Measurements from ENCODE around the gene RAB40A.
"Not testable (repeated sequence)": the region's sequence is repeated elsewhere in the genome, so short reads cannot be mapped to it uniquely, and the experiment has no call there.

Gene RAB40A

DNA sequence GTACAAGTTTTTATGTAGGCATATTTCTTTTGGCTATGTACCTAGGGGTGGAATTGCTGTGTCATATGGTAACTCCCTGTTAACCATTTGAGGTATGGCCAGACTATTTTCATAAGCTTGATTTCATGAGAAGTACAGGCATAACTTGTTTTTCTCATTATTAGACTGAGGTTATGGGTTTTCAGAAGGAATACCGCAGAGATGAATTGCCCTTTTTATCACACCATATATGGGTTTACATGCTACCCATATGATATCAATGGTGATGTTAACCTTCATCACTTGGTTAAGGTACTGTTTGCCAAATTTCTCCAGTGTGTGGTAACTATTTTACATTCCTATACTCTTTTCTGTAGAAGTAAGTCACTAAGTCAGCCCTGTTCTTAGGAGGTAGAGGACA, 23.5 kb downstream of the RAB40A start:
- H3K27ac ChIP-seq (ENCODE audit: extremely low read depth, low read depth, low read length): no peak overlapping the region
- H3K36me3 ChIP-seq (ENCODE audit: control insufficient read depth in 2 of 2, insufficient read depth in 1 of 2, low read length in 2 of 2): no peaks in the 10 kb centered on the region
- H3K9me3 ChIP-seq (ENCODE audit: control insufficient read depth, insufficient read depth, low read depth, low read length): no peaks in the 10 kb centered on the region
- TF ChIP-seq ZNF473 (tag by site-specific recombination; IDR thresholded peaks at IDR 0.05): no peak
- no peak for TF ChIP-seq ZNF175 (tag by site-specific recombination; IDR thresholded peaks at IDR 0.05)
- no peak for TF ChIP-seq ZNF155 (tag by site-specific recombination; IDR thresholded peaks at IDR 0.05)
- TF ChIP-seq MZF1 (tag by site-specific recombination; IDR thresholded peaks at IDR 0.05; ENCODE audit: borderline replicate concordance): no peak
- TF ChIP-seq ZBTB1 (tag by site-specific recombination; IDR thresholded peaks at IDR 0.05): no peak
- TF ChIP-seq, protein P1, sequence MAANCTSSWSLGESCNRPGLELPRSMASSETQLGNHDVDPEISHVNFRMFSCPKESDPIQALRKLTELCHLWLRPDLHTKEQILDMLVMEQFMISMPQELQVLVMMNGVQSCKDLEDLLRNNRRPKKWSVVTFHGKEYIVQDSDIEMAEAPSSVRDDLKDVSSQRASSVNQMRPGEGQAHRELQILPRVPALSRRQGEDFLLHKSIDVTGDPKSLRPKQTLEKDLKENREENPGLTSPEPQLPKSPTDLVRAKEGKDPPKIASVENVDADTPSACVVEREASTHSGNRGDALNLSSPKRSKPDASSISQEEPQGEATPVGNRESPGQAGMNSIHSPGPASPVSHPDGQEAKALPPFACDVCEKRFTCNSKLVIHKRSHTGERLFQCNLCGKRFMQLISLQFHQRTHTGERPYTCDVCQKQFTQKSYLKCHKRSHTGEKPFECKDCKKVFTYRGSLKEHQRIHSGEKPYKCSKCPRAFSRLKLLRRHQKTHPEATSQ (tag by site-specific recombination; IDR thresholded peaks at IDR 0.05): no peak
- H3K4me3 ChIP-seq (ENCODE audit: low read depth, low read length): no peak overlapping the region
- POLR2A ChIA-PET: no interaction called here
- CTCF ChIA-PET: no interaction called here
- no peaks in the 10 kb centered on the region for H3K4me1 ChIP-seq (ENCODE audit: control insufficient read depth, insufficient read depth, low read length)

DNA sequence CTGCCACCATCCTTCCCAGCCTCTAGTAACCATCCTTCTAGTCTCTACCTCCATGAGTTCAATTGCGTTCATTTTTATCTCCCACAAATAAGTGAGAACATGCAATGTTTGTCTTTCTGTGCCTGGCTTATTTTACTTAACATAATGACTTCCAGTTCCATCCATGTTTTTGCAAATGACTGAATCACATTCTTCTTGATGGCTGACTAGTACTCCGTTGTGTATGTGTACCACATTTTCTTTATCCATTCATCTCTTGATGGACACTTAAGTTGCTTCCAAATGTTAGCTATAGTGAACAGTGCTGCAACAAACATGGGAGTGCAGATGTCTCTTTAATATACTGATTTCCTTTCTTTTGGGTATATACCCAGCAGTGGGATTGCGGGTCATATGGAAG, 25.7 kb downstream of the RAB40A start:
- H3K27ac ChIP-seq (ENCODE audit: extremely low read depth, low read depth, low read length); H3K4me1 ChIP-seq (ENCODE audit: control insufficient read depth, insufficient read depth, low read length); H3K9me3 ChIP-seq (ENCODE audit: control insufficient read depth, insufficient read depth, low read depth, low read length); H3K4me3 ChIP-seq (ENCODE audit: low read depth, low read length); POLR2A ChIA-PET; H3K36me3 ChIP-seq (ENCODE audit: control insufficient read depth in 2 of 2, insufficient read depth in 1 of 2, low read length in 2 of 2): not testable (repeated sequence)
- CTCF ChIA-PET: interaction anchor here (0.7 kb wide), 1 partner anchor 217 kb away, joined by 5 read pairs; the partner anchor contains the start of gene TMEM31
- peak; percentile 61; the same call in 1 of the 2 replicates for TF ChIP-seq ZNF146 (tag by site-specific recombination; IDR thresholded peaks at IDR 0.05)

DNA sequence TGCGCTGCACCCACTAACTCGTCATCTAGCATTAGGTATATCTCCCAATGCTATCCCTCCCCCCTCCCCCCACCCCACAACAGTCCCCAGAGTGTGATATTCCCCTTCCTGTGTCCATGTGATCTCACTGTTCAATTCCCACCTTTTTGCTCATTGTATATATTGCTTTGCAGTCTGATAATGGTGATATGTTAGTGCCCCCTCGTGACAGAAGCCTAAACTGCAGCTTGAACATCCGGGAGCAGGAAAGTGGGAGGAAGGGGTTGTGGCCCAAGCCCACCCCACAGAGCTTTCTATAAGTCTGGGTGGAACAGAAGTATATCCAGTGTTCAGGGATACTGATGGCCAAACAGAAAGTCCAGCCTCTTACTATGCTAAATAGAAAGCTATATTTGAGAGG, 29.6 kb downstream of the RAB40A start:
- POLR2A ChIA-PET: interaction anchor here (0.7 to 1.3 kb wide), 2 partner anchors 80 to 134 kb away, joined by 3 to 4 read pairs; partner anchors contain the start of gene TCEAL9

DNA sequence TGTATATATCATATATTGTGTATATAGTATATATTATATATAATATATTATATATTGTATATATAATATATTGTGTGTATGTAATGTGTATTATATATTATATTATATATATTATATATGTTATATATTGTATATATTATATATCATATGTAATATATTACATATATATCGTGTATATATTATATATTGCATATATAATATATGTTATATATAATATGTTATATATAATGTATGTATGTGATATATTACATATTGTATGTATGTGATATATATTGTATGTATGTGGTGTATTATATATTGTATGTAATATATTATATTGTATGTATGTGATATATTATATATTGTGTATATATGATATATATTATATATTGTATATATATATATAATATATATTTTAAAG, 30.5 kb downstream of the RAB40A start:
- TF ChIP-seq ZNF555 (tag by site-specific recombination; conservative IDR thresholded peaks at IDR 0.05): no peak
- no peak for TF ChIP-seq SCRT1 (tag by site-specific recombination; IDR thresholded peaks at IDR 0.05; ENCODE audit: borderline replicate concordance)
- TF ChIP-seq ZNF701 (tag by site-specific recombination; IDR thresholded peaks at IDR 0.05): no peak
- TF ChIP-seq, protein P2, sequence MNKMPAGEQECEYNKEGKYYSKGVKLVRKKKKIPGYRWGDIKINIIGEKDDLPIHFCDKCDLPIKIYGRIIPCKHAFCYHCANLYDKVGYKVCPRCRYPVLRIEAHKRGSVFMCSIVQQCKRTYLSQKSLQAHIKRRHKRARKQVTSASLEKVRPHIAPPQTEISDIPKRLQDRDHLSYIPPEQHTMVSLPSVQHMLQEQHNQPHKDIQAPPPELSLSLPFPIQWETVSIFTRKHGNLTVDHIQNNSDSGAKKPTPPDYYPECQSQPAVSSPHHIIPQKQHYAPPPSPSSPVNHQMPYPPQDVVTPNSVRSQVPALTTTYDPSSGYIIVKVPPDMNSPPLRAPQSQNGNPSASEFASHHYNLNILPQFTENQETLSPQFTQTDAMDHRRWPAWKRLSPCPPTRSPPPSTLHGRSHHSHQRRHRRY (tag by site-specific recombination; IDR thresholded peaks at IDR 0.05): no peak
- TF ChIP-seq ZNF302 (tag by site-specific recombination; IDR thresholded peaks at IDR 0.05; ENCODE audit: low read depth): no peak
- TF ChIP-seq, protein P3, sequence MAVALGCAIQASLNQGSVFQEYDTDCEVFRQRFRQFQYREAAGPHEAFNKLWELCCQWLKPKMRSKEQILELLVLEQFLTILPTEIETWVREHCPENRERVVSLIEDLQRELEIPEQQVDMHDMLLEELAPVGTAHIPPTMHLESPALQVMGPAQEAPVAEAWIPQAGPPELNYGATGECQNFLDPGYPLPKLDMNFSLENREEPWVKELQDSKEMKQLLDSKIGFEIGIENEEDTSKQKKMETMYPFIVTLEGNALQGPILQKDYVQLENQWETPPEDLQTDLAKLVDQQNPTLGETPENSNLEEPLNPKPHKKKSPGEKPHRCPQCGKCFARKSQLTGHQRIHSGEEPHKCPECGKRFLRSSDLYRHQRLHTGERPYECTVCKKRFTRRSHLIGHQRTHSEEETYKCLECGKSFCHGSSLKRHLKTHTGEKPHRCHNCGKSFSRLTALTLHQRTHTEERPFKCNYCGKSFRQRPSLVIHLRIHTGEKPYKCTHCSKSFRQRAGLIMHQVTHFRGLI (tag by site-specific recombination; IDR thresholded peaks at IDR 0.05): no peak
- TF ChIP-seq ZNF623 (tag by site-specific recombination; IDR thresholded peaks at IDR 0.05): no peak
- CTCF ChIA-PET: interaction anchor here (0.6 to 2.4 kb wide), 13 partner anchors 9 to 475 kb away, joined by 3 to 10 read pairs (median 3); no protein-coding TSS in a partner anchor

More for the DNA sequence above, 29.6 kb downstream of the RAB40A start:
- not testable (repeated sequence) for H3K36me3 ChIP-seq (ENCODE audit: control insufficient read depth in 2 of 2, insufficient read depth in 1 of 2, low read length in 2 of 2); H3K9me3 ChIP-seq (ENCODE audit: control insufficient read depth, insufficient read depth, low read depth, low read length); H3K27ac ChIP-seq (ENCODE audit: extremely low read depth, low read depth, low read length); H3K4me3 ChIP-seq (ENCODE audit: low read depth, low read length); H3K4me1 ChIP-seq (ENCODE audit: control insufficient read depth, insufficient read depth, low read length)
- CTCF ChIA-PET: interaction anchor here (0.5 to 2.4 kb wide), 35 partner anchors 10 to 1483 kb away, joined by 3 to 17 read pairs (median 3); no protein-coding TSS in a partner anchor
- TF ChIP-seq, protein P4, sequence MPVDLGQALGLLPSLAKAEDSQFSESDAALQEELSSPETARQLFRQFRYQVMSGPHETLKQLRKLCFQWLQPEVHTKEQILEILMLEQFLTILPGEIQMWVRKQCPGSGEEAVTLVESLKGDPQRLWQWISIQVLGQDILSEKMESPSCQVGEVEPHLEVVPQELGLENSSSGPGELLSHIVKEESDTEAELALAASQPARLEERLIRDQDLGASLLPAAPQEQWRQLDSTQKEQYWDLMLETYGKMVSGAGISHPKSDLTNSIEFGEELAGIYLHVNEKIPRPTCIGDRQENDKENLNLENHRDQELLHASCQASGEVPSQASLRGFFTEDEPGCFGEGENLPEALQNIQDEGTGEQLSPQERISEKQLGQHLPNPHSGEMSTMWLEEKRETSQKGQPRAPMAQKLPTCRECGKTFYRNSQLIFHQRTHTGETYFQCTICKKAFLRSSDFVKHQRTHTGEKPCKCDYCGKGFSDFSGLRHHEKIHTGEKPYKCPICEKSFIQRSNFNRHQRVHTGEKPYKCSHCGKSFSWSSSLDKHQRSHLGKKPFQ (tag by site-specific recombination; IDR thresholded peaks at IDR 0.05): 0 out of 2 replicates have a peak, but pooled peaks have one; percentile 17
- TF ChIP-seq ZNF654 (tag by site-specific recombination; IDR thresholded peaks at IDR 0.05; ENCODE audit: low read depth): peak; percentile 61

More for the DNA sequence above, 30.5 kb downstream of the RAB40A start:
- POLR2A ChIA-PET: interaction anchor here (1.3 kb wide), 1 partner anchor 133 kb away, joined by 3 read pairs; the partner anchor contains the start of gene TCEAL9
- H3K36me3 ChIP-seq (ENCODE audit: control insufficient read depth in 2 of 2, insufficient read depth in 1 of 2, low read length in 2 of 2): no peaks in the 10 kb centered on the region
- H3K4me1 ChIP-seq (ENCODE audit: control insufficient read depth, insufficient read depth, low read length): no peaks in the 10 kb centered on the region
- no peak overlapping the region for H3K4me3 ChIP-seq (ENCODE audit: low read depth, low read length)
- H3K9me3 ChIP-seq (ENCODE audit: control insufficient read depth, insufficient read depth, low read depth, low read length): no peaks in the 10 kb centered on the region
- no peak overlapping the region for H3K27ac ChIP-seq (ENCODE audit: extremely low read depth, low read depth, low read length)
